GM21528 (cell line): ENCODE results near the gene NARS2.
"Not testable (repeated sequence)": the region's sequence is repeated elsewhere in the genome, so short reads cannot be mapped to it uniquely, and the experiment has no call there.

Source experiments
- ATAC-seq: cut with Tn5 transposase; IDR thresholded peaks from one replicate; pipeline ENCODE4 v1.9.1; 2021; ENCODE audit warnings: mild to moderate bottlenecking, moderate library complexity; ENCODE audit not compliant: unreplicated experiment, low FRiP score

Gene NARS2

GRCh38 chr11:78577495-78577894 lies 2.8 kb upstream of the NARS2 start:
- ATAC-seq = no peak

DNA sequence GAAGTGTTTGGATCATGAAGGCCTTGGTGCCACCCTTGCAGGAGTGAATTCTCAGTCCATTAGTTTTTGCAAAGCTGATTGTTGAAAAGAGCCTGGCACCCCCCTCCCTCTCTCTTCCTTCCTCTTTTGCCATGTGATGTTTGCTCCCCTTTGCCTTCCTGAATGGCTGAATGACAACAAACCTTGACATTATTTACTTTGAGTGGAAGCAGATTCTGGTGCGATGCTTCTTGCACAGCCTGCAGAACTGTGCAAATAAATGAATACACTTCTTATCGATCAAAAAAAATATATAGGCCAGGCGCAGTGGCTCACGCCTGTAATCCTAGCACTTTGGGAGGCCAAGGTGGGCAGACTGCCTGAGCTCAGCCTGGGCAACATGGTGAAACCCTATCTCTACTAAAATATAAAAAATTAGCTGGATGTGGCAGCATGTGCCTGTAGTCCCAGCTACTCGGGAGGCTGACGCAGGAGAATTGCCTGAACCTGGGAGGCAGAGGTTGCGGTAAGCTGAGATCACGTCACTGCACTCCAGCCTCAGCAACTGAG lies 2.0 kb upstream of the NARS2 start:
- no peak for ATAC-seq

- no peak for ATAC-seq
These were observed 814 bp upstream of the NARS2 start for GRCh38 chr11:78575478-78575877.

GRCh38 chr11:78573681-78574080 lies 983 bp downstream of the NARS2 start:
- no peak for ATAC-seq

GRCh38 chr11:78573271-78573670 lies 1.4 kb downstream of the NARS2 start:
- ATAC-seq = no peak

DNA sequence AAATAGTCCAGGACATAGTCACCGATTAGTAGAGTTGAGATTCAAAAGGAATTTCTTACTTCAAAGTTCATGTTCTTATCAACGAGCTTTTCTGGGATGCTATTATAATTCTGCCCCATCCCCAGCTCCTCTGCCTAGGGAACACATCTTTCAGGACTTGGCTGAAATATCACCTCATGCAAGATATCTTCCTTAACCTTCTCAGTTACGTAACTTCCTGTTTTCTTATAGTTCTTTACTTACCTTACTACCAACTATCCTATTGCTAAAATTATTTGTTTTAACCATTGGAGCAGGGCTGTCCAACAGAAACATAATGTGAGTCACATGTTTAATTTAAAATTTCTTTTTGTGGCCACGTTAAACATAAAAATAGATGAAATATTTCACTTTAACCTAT lies 2.3 kb downstream of the NARS2 start:
- no peak for ATAC-seq

DNA sequence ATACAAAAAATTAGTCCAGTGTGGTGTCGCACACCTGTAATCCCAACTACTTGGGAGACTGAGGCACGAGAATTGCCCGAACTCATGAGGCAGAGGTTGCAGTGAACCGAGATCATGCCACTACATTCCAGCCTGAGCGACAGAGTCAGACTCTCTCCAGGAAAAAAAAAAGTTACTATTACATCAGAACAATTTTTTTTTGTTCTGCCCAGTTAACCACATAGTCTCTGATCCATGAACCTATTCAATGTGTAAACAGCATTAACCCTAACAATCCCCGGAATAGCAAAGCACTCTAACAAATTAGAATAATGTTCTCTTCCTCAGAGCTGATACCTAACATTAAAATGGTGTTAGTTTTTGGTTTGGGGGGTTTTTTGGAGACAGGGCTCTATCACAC lies 4.6 kb downstream of the NARS2 start:
- no peak for ATAC-seq

DNA sequence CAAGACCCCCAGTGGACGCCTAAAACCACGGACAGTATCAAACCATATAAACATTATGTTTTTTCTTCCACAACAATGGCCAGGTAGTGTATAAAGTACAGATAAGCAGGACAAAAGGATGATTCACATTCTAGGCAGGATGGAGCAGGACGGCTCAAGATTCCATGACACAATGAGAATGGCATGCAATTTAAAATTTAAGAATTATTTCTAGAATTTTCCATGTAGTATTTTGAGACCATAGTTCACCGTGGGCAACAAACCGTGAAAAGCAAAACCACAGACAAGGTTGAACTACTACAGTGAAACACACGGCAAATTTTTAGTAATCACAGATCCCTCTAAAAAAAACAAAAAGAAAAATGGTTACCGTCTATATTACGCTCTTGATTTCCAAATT lies 7.5 kb downstream of the NARS2 start:
- ATAC-seq = no peak

DNA sequence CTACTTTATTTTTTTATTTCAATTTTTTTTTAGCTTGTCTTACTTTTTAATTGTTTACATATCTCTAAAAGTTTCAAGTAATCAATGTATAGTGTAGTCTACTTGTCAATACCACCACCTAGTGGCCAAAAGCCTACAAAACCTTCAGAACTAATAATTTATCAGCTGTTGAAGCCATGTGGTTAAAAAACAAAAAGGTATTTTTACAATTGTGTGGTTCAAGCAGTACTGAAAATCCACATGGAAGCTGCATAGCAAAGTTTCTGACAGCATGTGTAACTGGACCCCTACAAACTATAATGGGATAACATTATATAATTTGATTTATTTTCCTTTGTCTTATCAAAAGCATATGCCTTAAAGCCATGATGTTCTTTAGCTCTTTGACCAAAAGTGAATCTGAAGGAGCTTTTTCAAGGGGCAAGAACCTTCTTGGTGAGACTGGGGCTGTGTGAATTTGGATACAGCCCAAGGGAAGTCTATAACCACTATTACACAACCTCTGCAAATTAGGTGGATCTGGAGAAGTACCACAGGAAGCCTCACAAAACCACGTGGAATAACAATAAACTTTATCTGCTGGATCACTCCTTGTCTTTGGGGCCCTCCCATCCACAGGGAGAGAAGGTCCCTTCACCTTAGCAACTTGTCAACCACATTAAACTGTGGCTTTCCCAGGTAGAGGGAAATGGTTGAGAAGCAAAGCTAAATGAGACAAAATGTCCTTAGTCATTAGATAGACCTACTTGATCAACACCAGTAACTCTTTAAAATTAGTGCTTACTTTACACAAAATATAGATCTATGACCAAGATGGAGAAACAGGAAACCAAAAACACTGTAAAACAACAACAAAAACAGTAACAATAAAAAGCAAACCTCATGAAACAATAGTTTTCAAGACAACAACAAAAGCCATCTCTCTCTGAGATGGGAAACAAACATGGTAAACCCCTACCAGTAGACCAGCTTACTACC lies 9.9 kb downstream of the NARS2 start:
- no peak for ATAC-seq

DNA sequence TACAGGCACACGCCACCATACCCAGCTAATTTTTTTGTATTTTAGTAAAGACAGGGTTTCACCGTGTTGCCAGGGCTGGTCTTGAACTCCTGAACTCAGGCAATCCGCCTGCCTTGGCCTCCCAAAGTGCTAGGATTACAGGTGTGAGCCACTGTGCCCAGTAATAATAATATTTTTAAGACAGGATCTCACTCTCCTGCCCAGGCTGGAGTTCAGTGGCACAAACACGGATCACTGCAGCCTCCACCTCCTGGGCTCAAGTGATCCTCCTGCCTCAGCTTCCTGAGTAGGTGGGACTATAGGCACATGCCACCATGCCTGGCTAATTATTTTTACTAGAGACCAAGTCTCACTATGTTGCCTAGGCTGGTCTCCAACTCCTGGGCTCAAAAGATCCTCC lies 10.6 kb downstream of the NARS2 start:
- not testable (repeated sequence) for ATAC-seq

DNA sequence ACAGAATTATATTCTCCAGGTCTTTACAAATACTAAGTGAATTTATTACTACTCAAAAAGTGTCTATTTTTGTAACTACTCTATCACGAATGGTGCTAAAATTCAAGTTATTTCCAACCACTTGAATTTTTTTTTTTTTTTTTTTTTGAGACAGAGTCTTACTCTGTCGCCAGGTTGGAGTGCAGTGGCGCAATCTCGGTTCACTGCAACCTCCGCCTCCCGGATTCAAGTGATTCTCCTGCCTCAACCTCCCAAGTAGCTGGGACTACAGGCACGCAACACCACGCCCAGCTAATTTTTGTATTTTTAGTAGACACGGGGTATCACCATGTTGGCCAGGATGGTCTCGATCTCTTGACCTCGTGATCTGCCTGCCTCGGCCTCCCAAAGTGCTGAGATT lies 11.6 kb downstream of the NARS2 start:
- ATAC-seq = not testable (repeated sequence)

- ATAC-seq = no peak
These were observed 12.3 kb downstream of the NARS2 start for GRCh38 chr11:78562398-78562797.

GRCh38 chr11:78560826-78561484 lies 13.7 kb downstream of the NARS2 start:
- no peak for ATAC-seq

DNA sequence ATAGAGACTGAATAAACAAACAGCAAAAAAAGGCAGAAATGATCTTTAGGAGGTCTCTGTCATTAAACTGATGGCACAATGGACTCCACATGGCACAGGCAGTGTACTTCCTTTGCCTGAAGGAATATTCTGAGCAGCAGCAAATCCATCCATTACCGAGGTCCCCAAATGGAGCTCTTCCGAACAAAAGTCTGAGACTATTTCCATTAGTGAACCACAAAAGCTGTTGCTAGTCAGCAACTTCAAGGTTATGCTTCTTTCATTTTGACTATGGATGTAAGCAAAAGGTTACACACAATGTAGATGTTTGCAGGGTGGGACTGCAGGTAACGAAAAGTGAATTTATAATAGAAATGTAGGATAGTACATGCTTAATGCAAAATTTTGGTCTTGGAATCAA lies 14.5 kb downstream of the NARS2 start:
- no peak for ATAC-seq

- no peak for ATAC-seq
These were observed 17.4 kb downstream of the NARS2 start for GRCh38 chr11:78557236-78557635.

GRCh38 chr11:78555592-78555991 lies 19.1 kb downstream of the NARS2 start:
- no peak for ATAC-seq

DNA sequence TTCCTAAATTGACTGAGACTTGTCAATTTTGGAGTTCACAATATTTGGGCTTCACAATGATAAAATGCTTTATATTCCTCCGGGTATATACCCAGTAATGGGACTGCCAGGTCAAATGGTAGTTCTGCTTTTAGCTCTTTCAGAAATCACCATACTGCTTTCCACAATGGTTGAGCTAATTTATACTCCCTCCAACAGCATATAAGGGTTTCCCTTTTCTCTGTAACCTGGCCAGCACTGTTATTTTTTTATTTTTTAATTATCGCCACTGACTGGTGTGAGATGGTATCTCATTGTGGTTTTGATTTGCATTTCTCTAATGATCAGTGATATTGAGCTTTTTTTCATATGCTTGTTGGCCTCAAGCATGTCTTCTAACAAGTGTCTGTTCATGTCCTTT lies 21.8 kb downstream of the NARS2 start:
- no peak for ATAC-seq

DNA sequence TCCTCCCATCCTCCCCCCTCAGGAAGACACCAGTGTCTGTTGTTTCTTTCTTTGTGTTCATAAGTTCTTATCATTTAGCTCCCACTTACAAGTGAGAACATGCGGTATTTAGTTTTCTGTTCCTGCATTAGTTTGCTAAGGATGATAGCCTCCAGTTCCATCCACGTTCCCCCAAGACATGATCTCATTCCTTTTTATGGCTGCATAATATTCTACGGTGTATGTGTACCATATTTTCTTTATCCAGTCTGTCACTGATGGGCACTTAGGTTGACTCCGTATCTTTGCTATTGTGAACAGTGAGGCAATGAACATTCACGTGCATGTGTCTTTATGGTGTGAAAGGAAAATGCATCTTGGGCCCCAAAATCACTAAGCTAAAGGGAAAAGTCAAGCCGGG lies 22.5 kb downstream of the NARS2 start:
- not testable (repeated sequence) for ATAC-seq

DNA sequence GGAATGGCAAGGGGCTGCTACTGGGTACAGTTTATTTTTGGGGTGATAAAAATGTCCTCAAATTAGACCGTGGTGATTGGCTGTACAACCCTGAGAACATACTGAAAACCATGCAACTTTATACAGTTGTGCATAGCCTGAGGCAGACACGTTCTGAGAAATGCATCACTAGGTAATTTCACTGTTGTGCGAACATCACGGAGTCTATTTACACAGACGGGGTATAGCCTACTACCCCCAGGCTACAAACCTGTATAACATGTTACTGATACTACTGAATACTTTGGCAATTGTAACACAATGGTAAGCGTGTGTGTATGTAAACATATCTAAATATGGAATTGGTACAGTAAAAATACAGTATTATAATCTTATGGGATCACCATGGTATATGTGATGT lies 23.6 kb downstream of the NARS2 start:
- ATAC-seq = no peak

- ATAC-seq = no peak
These were observed 24.8 kb downstream of the NARS2 start for GRCh38 chr11:78549624-78550409.
